Spleen (tissue), 11 donors: ENCODE results near the gene PGM5. TPM values are rescaled to one million over a fixed set of nuclear protein-coding genes. Genes with fewer than 3 reads are reported as not detected.

Source experiments
- DNase-seq: peaks from one replicate; pipeline ENCODE4 v3.0.0-alpha.2; 2020
- H3K27ac ChIP-seq, 8 donors: fragments of 200-600 bp; sonication (generic) in 7 of 8; 1 replicate in 4 of 8; 2 replicates in 4 of 8; pipeline versions ENCODE4 v1.5.0 to v1.8.0; 2016 to 2021; ENCODE audit warnings: inconsistent platforms in 4 of 8, mild to moderate bottlenecking in 4 of 8, moderate library complexity in 1 of 8
- H3K27me3 ChIP-seq, 7 donors: fragments of 200-600 bp; sonication (generic) in 6 of 7; replicated peaks in 1 of 7; 1 replicate in 4 of 7; 2 replicates in 3 of 7; pipeline versions ENCODE4 v1.5.0 to v1.8.0; 2016 to 2021; ENCODE audit warnings: inconsistent platforms in 3 of 7, mild to moderate bottlenecking in 1 of 7
- H3K36me3 ChIP-seq, 6 donors: fragments of 200-600 bp; sonication (generic) in 5 of 6; 1 replicate in 4 of 6; 2 replicates in 2 of 6; pipeline versions ENCODE4 v1.5.0 to v1.8.0; 2016 to 2021; ENCODE audit warnings: inconsistent platforms in 2 of 6
- H3K4me1 ChIP-seq, 6 donors: fragments of 200-600 bp; sonication (generic) in 5 of 6; 1 replicate in 3 of 6; 2 replicates in 3 of 6; pipeline versions ENCODE4 v1.5.0 to v1.8.0; 2016 to 2021; ENCODE audit warnings: inconsistent platforms in 3 of 6
- H3K4me3 ChIP-seq, 8 donors: fragments of 200-600 bp; sonication (generic) in 7 of 8; 1 replicate in 4 of 8; 2 replicates in 4 of 8; pipeline versions ENCODE4 v1.5.0 to v1.8.0; 2016 to 2021; ENCODE audit warnings: inconsistent platforms in 4 of 8, mild to moderate bottlenecking in 4 of 8, moderate library complexity in 2 of 8
- H3K9me3 ChIP-seq, 8 donors: fragments of 200-600 bp; sonication (generic) in 7 of 8; 1 replicate in 4 of 8; 2 replicates in 4 of 8; pipeline versions ENCODE4 v1.5.0 to v1.8.0; 2016 to 2021; ENCODE audit warnings: inconsistent platforms in 4 of 8
- CTCF ChIP-seq, 11 experiments: fragments of 200-600 bp in 7 of 11; fragments of 450-650 bp in 4 of 11; sonication (generic) in 4 of 11; IDR thresholded peaks in 8 of 11; conservative IDR thresholded peaks in 3 of 11; 1 replicate in 7 of 11; 2 replicates in 4 of 11; pipeline versions ENCODE4 v1.4.0 to v1.8.0; 2016 to 2021; ENCODE audit warnings: antibody characterized with exemption in 11 of 11, inconsistent platforms in 4 of 11, mild to moderate bottlenecking in 1 of 11
- POLR2A ChIP-seq, 3 donors: fragments of 450-650 bp; IDR thresholded peaks; one replicate each; pipeline ENCODE4 v1.5.1; 2017; ENCODE audit warnings: antibody characterized with exemption in 3 of 3, mild to moderate bottlenecking in 1 of 3
- POLR2AphosphoS5 ChIP-seq, 3 donors: sonication (generic); formaldehyde crosslinking; IDR thresholded peaks; one replicate each; pipeline ENCODE4 v1.5.1; 2017; ENCODE audit warnings: antibody characterized with exemption in 3 of 3
- WGBS, 5 donors: extraction: QIAGEN DNeasy Blood & Tissue Kit in 3 of 5; methylation state at CpG; one replicate each; pipeline versions ENCODE4 v1.1.5 to v1.1.7; 2013 to 2018; 5-methylcytosine and 5-hydroxymethylcytosine counted together
- intact Hi-C: fragments of 100-400 bp; cut with DNase I; formaldehyde crosslinking; loops from one replicate; pipeline ENCODE4 v1.15.0; 2023; ENCODE audit warnings: low total_unique reads
- polyA plus RNA-seq, 3 donors: library from polyadenylated mRNA; stranded (reverse); fragments of 200-250 nt; gene quantifications; one replicate each; pipeline ENCODE4 v1.2.1, GENCODE V29; 2013
- total RNA-seq, 7 donors: library from RNA; depleted of rRNA in 3 of 7; stranded (reverse); fragments of >200 nt in 3 of 7; fragmentation: NEBNext Ultra II Directional in 4 of 7; extraction: Animal tissue kit (Norgen Biotek cat#: 25700) in 4 of 7; gene quantifications; one replicate each; pipeline versions ENCODE4 v1.1.0 to v1.2.1, GENCODE V29; 2016 to 2021
- donor health status: healthy with polysubstance abuse.
- donor health status: DM: no; HTN: no; CAD: no; lungs with moderate emphysema.
- donor health status: DM: no; HTN: no; CAD: no.
- donor health status: Bipolar disorder and iron deficiency.
- donor health status: healthy.
- donor health status: DM: no; HTN: no; CAD: no.
- donor health status: DM: yes; HTN: yes; CAD: no.

PGM5 gene
- total and polyA plus RNA-seq, 10 donors, result 3.2 to 26.1 (median 14.4) TPM

GRCh38 chr9:68498816-68499215 lies 142.4 kb downstream of the PGM5 start:
- no peaks in the 10 kb centered on the region for H3K9me3 ChIP-seq

GRCh38 chr9:68500457-68501381 lies 144.3 kb downstream of the PGM5 start:
- H3K27ac ChIP-seq, result no peak overlapping the region

More at GRCh38 chr9:68498816-68499215, 142.4 kb downstream of the PGM5 start:
- H3K4me3 ChIP-seq, result no peak overlapping the region
- DNase-seq, result no peak
- no peaks in the 10 kb centered on the region for H3K27me3 ChIP-seq
- H3K36me3 ChIP-seq, result no peaks in the 10 kb centered on the region
- WGBS, 5 donors, result 55 to 73% (median 63%) methylated on average over 2 of the region's 2 CpGs
- H3K4me1 ChIP-seq, result no peaks in the 10 kb centered on the region
- TF ChIP-seq POLR2AphosphoS5 (IDR thresholded peaks at IDR 0.05) (no peak), CTCF (IDR thresholded peaks at IDR 0.05 in 8 of 11, conservative IDR thresholded peaks at IDR 0.05 in 3 of 11) (no peak), POLR2A (IDR thresholded peaks at IDR 0.05) (no peak)
- intact Hi-C loops, result no loop called here
- no peak overlapping the region for H3K27ac ChIP-seq

GRCh38 chr9:68502279-68502678 lies 145.9 kb downstream of the PGM5 start:
- H3K27ac ChIP-seq, result peak overlapping the region in 5 of 8 donors; percentile 3 to 34 (median 25)
- TF ChIP-seq POLR2A (IDR thresholded peaks at IDR 0.05) (no peak), POLR2AphosphoS5 (IDR thresholded peaks at IDR 0.05) (no peak), CTCF (IDR thresholded peaks at IDR 0.05 in 8 of 11, conservative IDR thresholded peaks at IDR 0.05 in 3 of 11) (no peak)
- WGBS, 5 donors, result 54 to 72% (median 61%) methylated on average over 4 of the region's 4 CpGs

More at GRCh38 chr9:68500457-68501381, 144.3 kb downstream of the PGM5 start:
- intact Hi-C loops, result no loop called here
- Histone ChIP-seq H3K36me3 (no peaks in the 10 kb centered on the region), H3K9me3 (no peaks in the 10 kb centered on the region), H3K4me3 (no peak overlapping the region), H3K4me1 (peaks cover 0 to 2% (median under 1%) of the 10 kb centered on the region in 6 donors), H3K27me3 (no peaks in the 10 kb centered on the region)
- no peak for TF ChIP-seq POLR2A (IDR thresholded peaks at IDR 0.05)
- TF ChIP-seq CTCF (IDR thresholded peaks at IDR 0.05 in 8 of 11, conservative IDR thresholded peaks at IDR 0.05 in 3 of 11), result no peak
- TF ChIP-seq POLR2AphosphoS5 (IDR thresholded peaks at IDR 0.05), result no peak
- WGBS, 5 donors, result 80 to 90% (median 84%) methylated on average over 9 of the region's 9 CpGs
- no peak for DNase-seq

More at GRCh38 chr9:68502279-68502678, 145.9 kb downstream of the PGM5 start:
- intact Hi-C loops, result no loop called here
- no peaks in the 10 kb centered on the region for H3K27me3 ChIP-seq
- DNase-seq, result no peak
- no peak overlapping the region for H3K4me3 ChIP-seq
- no peaks in the 10 kb centered on the region for H3K36me3 ChIP-seq
- no peaks in the 10 kb centered on the region for H3K9me3 ChIP-seq
- peaks cover 0 to 17% (median 12%) of the 10 kb centered on the region in 6 donors for H3K4me1 ChIP-seq
